Tibial artery (tissue), 4 donors: ENCODE results near the gene WDR27.

Experiments
- DNase-seq, 2 donors: peaks; one replicate each; pipeline ENCODE4 v3.0.0-alpha.2; 2019
- H3K27ac ChIP-seq, 2 donors: fragments of 200-600 bp; sonication (generic) in 1 of 2; 1 replicate in 1 of 2; 2 replicates in 1 of 2; pipeline ENCODE4 v1.5.1; 2018 to 2019; ENCODE audit warnings: mild to moderate bottlenecking in 1 of 2
- H3K27me3 ChIP-seq, 2 donors: fragments of 200-600 bp; sonication (generic) in 1 of 2; one replicate each; pipeline versions ENCODE4 v1.5.1 to v1.6.0; 2016 to 2019
- H3K36me3 ChIP-seq, 3 donors: fragments of 200-600 bp; sonication (generic) in 2 of 3; one replicate each; pipeline ENCODE4 v1.5.1; 2016 to 2019; ENCODE audit warnings: mild to moderate bottlenecking in 2 of 3
- H3K4me1 ChIP-seq, 4 donors: fragments of 200-600 bp; sonication (generic) in 2 of 4; 1 replicate in 3 of 4; 2 replicates in 1 of 4; pipeline ENCODE4 v1.5.1; 2016 to 2019
- H3K4me3 ChIP-seq, 2 donors: fragments of 200-600 bp; sonication (generic) in 1 of 2; 1 replicate in 1 of 2; 2 replicates in 1 of 2; pipeline ENCODE4 v1.5.1; 2018 to 2019; ENCODE audit warnings: mild to moderate bottlenecking in 2 of 2
- H3K9me3 ChIP-seq, 3 donors: fragments of 200-600 bp; sonication (generic) in 1 of 3; one replicate each; pipeline ENCODE4 v1.5.1; 2016 to 2019
- CTCF ChIP-seq, 2 experiments: fragments of 200-600 bp in 1 of 2; fragments of 450-650 bp in 1 of 2; IDR thresholded peaks; one replicate each; pipeline ENCODE4 v1.5.1; 2017 to 2019; ENCODE audit warnings: antibody characterized with exemption in 2 of 2, mild to moderate bottlenecking in 1 of 2, moderate library complexity in 1 of 2
- intact Hi-C: fragments of 100-400 bp; cut with DNase I; formaldehyde crosslinking; loops from one replicate; pipeline ENCODE4 v1.15.0; 2023; ENCODE audit warnings: low total_unique reads

WDR27 gene

GRCh38 chr6:169650959-169651292 lies 50.9 kb downstream of the WDR27 start:
- intact Hi-C loops, result no loop called here
- Histone ChIP-seq H3K27ac (no peak overlapping the region), H3K9me3 (no peaks in the 10 kb centered on the region), H3K4me3 (no peak overlapping the region), H3K27me3 (no peaks in the 10 kb centered on the region), H3K36me3 (peaks cover 0 to 29% (median 5%) of the 10 kb centered on the region in 3 donors), H3K4me1 (peaks cover 0 to 6% (median 4%) of the 10 kb centered on the region in 4 donors)
- no peak for TF ChIP-seq CTCF (IDR thresholded peaks at IDR 0.05)
- DNase-seq, result no peak

- H3K27ac ChIP-seq, result no peak overlapping the region
- no peaks in the 10 kb centered on the region for H3K9me3 ChIP-seq
- no peak overlapping the region for H3K4me3 ChIP-seq
- peaks cover 0 to 4% (median 2%) of the 10 kb centered on the region in 4 donors for H3K4me1 ChIP-seq
- no peaks in the 10 kb centered on the region for H3K27me3 ChIP-seq
- peaks cover 0 to 29% (median 5%) of the 10 kb centered on the region in 3 donors for H3K36me3 ChIP-seq
- TF ChIP-seq CTCF (IDR thresholded peaks at IDR 0.05), result no peak
- no peak for DNase-seq
- intact Hi-C loops, result no loop called here
Observed at GRCh38 chr6:169650241-169650958, 51.4 kb downstream of the WDR27 start.

- DNase-seq, result no peak
- H3K4me1 ChIP-seq, result peaks cover 0 to 2% (median under 1%) of the 10 kb centered on the region in 4 donors
- no peak overlapping the region for H3K4me3 ChIP-seq
- no peaks in the 10 kb centered on the region for H3K27me3 ChIP-seq
- H3K36me3 ChIP-seq, result peaks cover 0 to 26% (median 5%) of the 10 kb centered on the region in 3 donors
- H3K27ac ChIP-seq, result no peak overlapping the region
- no peak for TF ChIP-seq CTCF (IDR thresholded peaks at IDR 0.05)
- H3K9me3 ChIP-seq, result no peaks in the 10 kb centered on the region
- intact Hi-C loops, result no loop called here
Observed at GRCh38 chr6:169648617-169649016, 53.2 kb downstream of the WDR27 start.

DNA sequence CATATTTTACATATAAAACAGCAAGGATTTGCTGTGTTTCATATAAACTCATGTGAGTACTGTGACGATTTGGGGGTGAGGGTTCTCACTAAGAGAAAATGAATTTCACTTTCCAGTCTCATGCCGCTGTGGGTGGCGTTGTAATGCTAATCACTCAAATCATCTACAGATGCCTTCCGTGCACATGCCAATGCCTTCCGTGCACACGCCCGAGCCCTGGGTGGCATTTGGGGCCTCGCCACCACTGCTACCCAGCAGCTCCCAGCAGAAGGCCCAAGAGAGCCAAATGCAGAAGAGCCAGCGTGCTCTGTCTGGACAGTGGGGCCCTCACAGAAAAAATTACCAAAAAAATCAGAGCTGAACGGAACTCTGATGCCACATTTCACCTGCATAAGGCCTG lies 53.7 kb downstream of the WDR27 start:
- TF ChIP-seq CTCF (IDR thresholded peaks at IDR 0.05), result no peak
- intact Hi-C loops, result no loop called here
- no peaks in the 10 kb centered on the region for H3K9me3 ChIP-seq
- peaks cover 0 to 31% (median 5%) of the 10 kb centered on the region in 3 donors for H3K36me3 ChIP-seq
- no peak overlapping the region for H3K27ac ChIP-seq
- H3K4me1 ChIP-seq, result no peaks in the 10 kb centered on the region
- H3K4me3 ChIP-seq, result no peak overlapping the region
- no peaks in the 10 kb centered on the region for H3K27me3 ChIP-seq
- no peak for DNase-seq

DNA sequence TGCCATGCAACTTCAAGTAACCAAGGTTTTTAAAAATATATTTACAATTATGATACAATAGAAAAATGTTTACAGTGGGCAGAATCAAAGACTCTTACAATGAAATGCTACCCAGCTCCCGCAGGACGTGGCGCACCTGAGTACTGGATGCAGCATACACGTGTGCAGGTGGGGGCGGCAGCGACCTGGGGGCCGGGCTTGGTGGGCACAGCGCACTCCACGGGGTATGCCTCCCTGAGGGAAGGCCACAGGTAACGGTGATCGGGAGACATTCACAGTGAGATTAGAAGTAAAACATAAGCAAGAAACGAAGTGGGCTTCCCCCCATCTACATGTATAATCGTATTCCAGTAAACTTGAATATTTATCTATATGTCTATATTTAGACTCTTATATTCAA lies 54.2 kb downstream of the WDR27 start:
- no peaks in the 10 kb centered on the region for H3K4me1 ChIP-seq
- no peak overlapping the region for H3K4me3 ChIP-seq
- H3K9me3 ChIP-seq, result no peaks in the 10 kb centered on the region
- no peaks in the 10 kb centered on the region for H3K27me3 ChIP-seq
- DNase-seq, result no peak
- no peak for TF ChIP-seq CTCF (IDR thresholded peaks at IDR 0.05)
- intact Hi-C loops, result no loop called here
- no peak overlapping the region for H3K27ac ChIP-seq
- H3K36me3 ChIP-seq, result peaks cover 0 to 32% (median 5%) of the 10 kb centered on the region in 3 donors
